Large intestine (tissue), 3 donors: ENCODE measurements around the gene CAV3. TPM values are rescaled to one million over a fixed set of nuclear protein-coding genes. Genes with fewer than 3 reads are reported as not detected.

Experiments used
- DNase-seq, 2 donors: peaks; one replicate each; pipeline versions ENCODE4 v3.0.0 to v3.0.0-alpha.2; 2013
- H3K27ac ChIP-seq: one replicate; pipeline ENCODE4 v1.5.1; 2013; ENCODE audit warnings: low read length
- H3K27me3 ChIP-seq: 2 replicates; pipeline ENCODE4 v1.6.1; 2013; ENCODE audit warnings: low read length; ENCODE audit not compliant: control insufficient read depth, insufficient read depth
- H3K36me3 ChIP-seq: 2 replicates; pipeline ENCODE4 v1.6.1; 2013; ENCODE audit warnings: low read length; ENCODE audit not compliant: control insufficient read depth, insufficient read depth
- H3K4me1 ChIP-seq: one replicate; pipeline ENCODE4 v1.6.1; 2013; ENCODE audit warnings: low read length; ENCODE audit not compliant: control insufficient read depth, insufficient read depth
- H3K4me3 ChIP-seq: one replicate; pipeline ENCODE4 v1.5.1; 2013; ENCODE audit warnings: low read length
- H3K9me3 ChIP-seq: one replicate; pipeline ENCODE4 v1.6.1; 2013; ENCODE audit warnings: mild to moderate bottlenecking, low read depth, low read length, moderate library complexity; ENCODE audit not compliant: control insufficient read depth
- WGBS: methylation state at CpG from one replicate; pipeline ENCODE4 v1.1.5; 2013; ENCODE audit warnings: low lambda C conversion rate; ENCODE audit not compliant: insufficient coverage; 5-methylcytosine and 5-hydroxymethylcytosine counted together
- polyA plus RNA-seq: library from polyadenylated mRNA; unstranded; fragments of 120-200 nt; gene quantifications from one replicate; pipeline ENCODE4 v1.2.1, GENCODE V29; 2013

Gene CAV3
- polyA plus RNA-seq, 1 donor: 0.61 TPM

GRCh38 chr3:8761866-8762265 is 28.3 kb downstream of the CAV3 start:
- Histone ChIP-seq H3K4me1 (no peaks in the 10 kb centered on the region), H3K36me3 (no peaks in the 10 kb centered on the region), H3K27ac (no peak overlapping the region), H3K27me3 (peaks cover 9% of the 10 kb centered on the region), H3K9me3 (no peaks in the 10 kb centered on the region), H3K4me3 (no peak overlapping the region)
- DNase-seq: no peak
- WGBS: no CpG with 5 or more reads among the region's 5 CpGs

- H3K4me1 ChIP-seq: no peaks in the 10 kb centered on the region
- no peaks in the 10 kb centered on the region for H3K36me3 ChIP-seq
- no peak overlapping the region for H3K27ac ChIP-seq
- 100% methylated on average over 1 of the region's 11 CpGs for WGBS
- no peaks in the 10 kb centered on the region for H3K9me3 ChIP-seq
- no peak overlapping the region for H3K4me3 ChIP-seq
- DNase-seq: no peak
- peaks cover 18% of the 10 kb centered on the region for H3K27me3 ChIP-seq
Measured at GRCh38 chr3:8762607-8763377, 29.2 kb downstream of the CAV3 start.

DNA sequence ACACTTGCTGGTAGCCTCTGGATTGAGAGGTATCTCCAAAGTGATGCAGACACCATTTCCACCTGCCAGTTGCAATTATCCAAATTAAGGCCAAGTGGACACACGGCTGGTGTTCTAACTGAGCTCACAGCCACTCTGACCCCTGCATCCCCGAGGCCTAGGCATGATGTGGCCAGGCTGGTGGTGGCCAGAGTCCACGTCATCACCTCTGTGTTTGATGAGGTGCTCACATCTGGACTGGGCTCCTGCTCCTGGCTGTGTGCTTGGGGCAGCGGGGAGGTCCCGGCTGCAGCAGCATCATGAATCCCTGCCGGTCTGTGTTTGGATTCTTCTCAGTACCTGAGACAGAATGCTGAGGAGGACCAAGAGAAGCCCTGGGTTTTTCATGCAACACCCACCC is 30.9 kb downstream of the CAV3 start:
- no CpG with 5 or more reads among the region's 6 CpGs for WGBS
- DNase-seq: no peak
- peaks cover 11% of the 10 kb centered on the region for H3K4me1 ChIP-seq

DNA sequence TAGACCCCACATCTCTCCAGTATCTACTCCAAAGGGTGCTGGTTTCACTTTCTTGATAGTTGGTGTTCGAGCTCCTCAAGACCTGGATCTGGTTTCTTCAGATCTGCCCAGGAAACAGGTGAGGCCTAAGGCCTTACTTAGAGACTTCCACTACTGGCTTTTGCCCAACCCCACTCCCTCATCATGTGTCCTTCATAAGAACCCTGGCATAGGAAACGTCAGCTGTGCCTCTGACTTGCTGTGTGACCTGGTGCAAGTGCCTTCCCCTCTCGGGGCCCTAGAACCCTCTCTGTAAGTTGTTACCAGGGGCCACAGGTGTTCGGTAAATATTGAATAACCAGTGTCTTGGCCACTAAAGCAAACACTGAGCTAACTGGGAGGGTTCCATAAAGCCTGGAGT is 31.9 kb downstream of the CAV3 start:
- no CpG with 5 or more reads among the region's 4 CpGs for WGBS
- H3K27ac ChIP-seq: no peak overlapping the region
- peaks cover 11% of the 10 kb centered on the region for H3K4me1 ChIP-seq
- no peaks in the 10 kb centered on the region for H3K36me3 ChIP-seq
- H3K27me3 ChIP-seq: peaks cover 44% of the 10 kb centered on the region
- peaks cover 5% of the 10 kb centered on the region for H3K9me3 ChIP-seq
- DNase-seq: no peak
- no peak overlapping the region for H3K4me3 ChIP-seq

More for the DNA sequence above, 30.9 kb downstream of the CAV3 start:
- H3K36me3 ChIP-seq: no peaks in the 10 kb centered on the region
- H3K27ac ChIP-seq: no peak overlapping the region
- H3K9me3 ChIP-seq: peaks cover 5% of the 10 kb centered on the region
- no peak overlapping the region for H3K4me3 ChIP-seq
- peaks cover 35% of the 10 kb centered on the region for H3K27me3 ChIP-seq

DNA sequence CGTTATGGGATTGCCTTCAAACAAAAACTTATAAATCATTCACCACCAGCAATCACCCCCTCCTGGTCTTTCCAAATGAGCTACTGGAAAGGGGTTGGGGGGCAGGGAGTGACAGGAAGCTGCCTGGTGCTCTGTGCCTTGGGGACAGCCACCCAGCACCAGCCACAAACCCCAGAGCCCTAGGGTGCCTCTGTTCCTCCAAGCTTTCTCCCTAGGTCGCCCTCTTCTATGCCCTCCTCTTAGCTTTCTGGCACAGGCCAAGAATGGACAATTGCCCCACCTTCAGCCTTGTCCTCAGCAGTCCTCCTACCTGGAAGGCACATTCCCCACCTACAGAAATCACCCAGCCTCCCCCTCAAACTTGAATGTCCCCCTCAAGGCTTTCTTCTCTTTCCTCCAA is 32.5 kb downstream of the CAV3 start:
- WGBS: 100% methylated on average over 1 of the region's 2 CpGs

GRCh38 chr3:8767256-8767666 is 33.7 kb downstream of the CAV3 start:
- H3K27ac ChIP-seq: no peak overlapping the region
- peaks cover 5% of the 10 kb centered on the region for H3K9me3 ChIP-seq
- WGBS: no CpG with 5 or more reads among the region's 37 CpGs
- peaks cover 46% of the 10 kb centered on the region for H3K27me3 ChIP-seq
- peaks cover 11% of the 10 kb centered on the region for H3K4me1 ChIP-seq
- DNase-seq: no peak
- no peaks in the 10 kb centered on the region for H3K36me3 ChIP-seq
- no peak overlapping the region for H3K4me3 ChIP-seq

More for the DNA sequence above, 32.5 kb downstream of the CAV3 start:
- no peaks in the 10 kb centered on the region for H3K36me3 ChIP-seq
- H3K4me3 ChIP-seq: no peak overlapping the region
- H3K27me3 ChIP-seq: peaks cover 46% of the 10 kb centered on the region
- H3K27ac ChIP-seq: no peak overlapping the region
- peaks cover 11% of the 10 kb centered on the region for H3K4me1 ChIP-seq
- no peak for DNase-seq
- H3K9me3 ChIP-seq: peaks cover 5% of the 10 kb centered on the region

DNA sequence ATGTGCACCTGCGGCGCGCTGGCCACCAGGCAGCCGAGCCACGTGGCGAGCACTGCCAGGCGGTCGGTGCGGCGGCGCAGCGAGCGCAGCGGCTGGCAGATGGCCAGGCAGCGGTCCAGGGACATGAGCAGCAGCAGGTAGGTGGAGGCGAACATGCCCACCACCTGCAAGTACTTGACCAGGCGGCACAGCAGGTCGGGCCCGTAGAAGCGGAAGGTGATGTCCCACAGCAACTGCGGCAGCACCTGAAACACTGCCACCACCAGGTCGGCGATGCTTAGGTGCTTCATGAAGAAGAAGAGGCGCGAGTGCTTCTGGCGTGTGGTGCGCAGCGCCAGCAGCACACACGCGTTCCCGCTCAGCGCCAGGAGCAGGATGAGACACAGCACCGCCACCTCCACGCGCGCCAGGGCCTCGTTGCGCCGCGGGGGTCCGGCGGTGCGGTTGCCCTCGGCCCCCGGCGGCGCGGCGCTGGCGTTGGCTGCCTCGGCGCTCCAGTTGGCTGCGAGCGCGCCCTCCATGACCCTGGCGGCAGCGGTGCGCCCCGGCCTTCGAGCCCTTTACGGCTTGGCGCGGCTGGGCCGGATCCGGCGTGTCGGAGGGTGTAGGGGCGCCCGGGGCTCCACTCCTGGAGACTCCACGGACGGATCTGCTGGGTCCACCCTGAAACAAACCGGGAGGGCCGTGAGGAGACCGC is 34.2 kb downstream of the CAV3 start:
- peak; percentile 43 to 86 for DNase-seq
- Histone ChIP-seq H3K4me3 (peak overlapping the region; percentile 19), H3K4me1 (peaks cover 11% of the 10 kb centered on the region), H3K27ac (no peak overlapping the region), H3K9me3 (peaks cover 5% of the 10 kb centered on the region), H3K27me3 (peaks cover 46% of the 10 kb centered on the region), H3K36me3 (no peaks in the 10 kb centered on the region)
- WGBS: no CpG with 5 or more reads among the region's 74 CpGs

- H3K27ac ChIP-seq: no peak overlapping the region
- peak overlapping the region; percentile 27 for H3K4me3 ChIP-seq
- peak in 1 of 2 donors; percentile 44 for DNase-seq
- H3K36me3 ChIP-seq: no peaks in the 10 kb centered on the region
- peaks cover 11% of the 10 kb centered on the region for H3K4me1 ChIP-seq
- H3K27me3 ChIP-seq: peaks cover 46% of the 10 kb centered on the region
- peaks cover 5% of the 10 kb centered on the region for H3K9me3 ChIP-seq
- no CpG with 5 or more reads among the region's 36 CpGs for WGBS
Measured at GRCh38 chr3:8768364-8769087, 34.9 kb downstream of the CAV3 start.

DNA sequence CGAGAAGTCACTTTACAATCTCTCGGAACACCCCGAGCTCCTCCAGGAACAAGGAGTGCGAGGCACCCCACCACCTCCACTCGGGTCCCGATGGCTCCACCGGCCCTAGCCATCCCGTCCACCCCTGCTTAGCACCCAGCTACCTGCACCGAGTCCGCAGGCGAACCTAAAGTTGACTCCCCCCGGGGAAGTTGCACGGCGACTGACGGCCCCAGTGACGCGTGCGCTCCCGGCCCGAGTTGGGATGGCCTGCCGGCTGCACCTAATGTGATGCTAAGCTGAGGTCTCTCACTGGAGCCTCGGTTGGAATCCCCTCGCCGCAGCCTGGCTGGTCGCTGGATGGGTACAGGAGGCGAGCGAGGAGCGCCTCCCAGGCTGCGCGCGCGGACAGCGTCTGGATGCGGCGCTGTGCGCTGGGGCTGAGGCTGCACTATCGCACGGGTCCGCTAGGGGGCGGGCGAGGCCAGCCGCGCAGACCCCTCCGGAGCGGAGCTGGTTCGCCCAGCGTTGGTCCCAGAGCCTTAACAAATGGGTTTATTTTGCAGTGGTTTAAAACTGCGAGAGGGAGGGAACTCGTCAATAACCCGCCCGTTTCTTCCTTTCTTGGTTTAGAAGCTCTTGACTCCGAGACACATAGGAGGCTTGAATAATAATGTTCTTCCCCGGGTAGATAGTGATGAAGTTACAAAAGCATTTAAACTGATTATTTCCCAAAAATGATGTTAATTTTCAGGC is 35.7 kb downstream of the CAV3 start, which contains the start of gene OXTR:
OXTR (minus strand) TSS at position 526 of the 735 bp plus-strand sequence. CDS start 1,426 bp downstream, outside the sequence.
- Histone ChIP-seq H3K27ac (no peak within 1 kb of the TSS), H3K36me3 (no peaks in the 10 kb centered on the region), H3K27me3 (peaks cover 46% of the 10 kb centered on the region), H3K9me3 (peaks cover 5% of the 10 kb centered on the region), H3K4me1 (peaks cover 11% of the 10 kb centered on the region), H3K4me3 (peak within 1 kb of the TSS; percentile 27)
- peak; percentile 49 to 69 for DNase-seq
- no CpG with 5 or more reads among the region's 53 CpGs for WGBS
